ENCODE measurements around the gene YIPF4. TPM values are rescaled to one million over a fixed set of nuclear protein-coding genes. Genes with fewer than 3 reads are reported as not detected.
"Not testable (repeated sequence)": the region's sequence is repeated elsewhere in the genome, so short reads cannot be mapped to it uniquely, and the experiment has no call there.

YIPF4 gene
- total RNA-seq, 1 experiment from 2014 or later, result 42.4 TPM

DNA sequence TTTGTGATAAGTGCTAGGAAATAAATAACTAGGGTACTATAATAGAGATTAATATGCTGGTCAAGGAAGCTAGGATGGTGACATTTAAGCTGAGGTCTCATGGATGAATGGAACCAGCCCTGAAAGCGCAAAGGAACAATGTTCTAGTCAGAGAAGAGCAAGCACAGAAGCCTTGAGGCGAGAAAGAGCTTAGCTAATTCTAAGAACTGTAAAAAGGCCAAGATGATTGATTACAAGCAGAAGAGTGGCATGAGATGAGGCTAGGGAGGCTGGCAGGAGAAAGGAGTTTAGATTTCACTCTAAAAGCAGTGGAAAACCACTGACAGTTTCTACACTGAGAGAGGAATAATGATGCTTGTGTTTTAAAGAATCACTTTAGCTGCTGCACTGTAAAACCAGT lies 3.4 kb upstream of the YIPF4 start:
- BruUV-seq (replicated peaks), result no TSS peak

DNA sequence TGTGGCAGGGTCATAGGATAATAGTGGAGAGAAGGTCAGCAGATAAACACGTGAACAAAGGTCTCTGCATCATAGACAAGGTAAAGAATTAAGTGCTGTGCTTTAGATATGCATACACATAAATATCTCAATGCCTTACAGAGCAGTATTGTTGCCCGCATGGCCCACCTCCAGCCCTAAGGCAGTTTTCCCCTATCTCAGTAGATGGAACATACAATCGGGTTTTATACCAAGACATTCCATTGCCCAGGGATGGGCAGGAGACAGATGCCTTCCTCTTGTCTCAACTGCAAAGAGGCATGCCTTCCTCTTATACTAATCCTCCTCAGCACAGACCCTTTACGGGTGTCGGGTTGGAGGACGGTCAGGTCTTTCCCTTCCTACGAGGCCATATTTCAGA lies 1.9 kb upstream of the YIPF4 start:
- peaks cover 29% of the 10 kb centered on the region for H3K79me2 ChIP-seq (ENCODE audit: low read depth)
- H3K4me3 ChIP-seq; H2AFZ ChIP-seq; CTCF ChIA-PET; intact Hi-C loops (cut with micrococcal nuclease; ENCODE audit: unreplicated experiment); H3K9me3 ChIP-seq (ENCODE audit: insufficient read depth, low read depth); POLR2A ChIA-PET (ENCODE audit: unreplicated experiment); H3K27ac ChIP-seq; H3F3A ChIP-seq (ENCODE audit: insufficient read depth, low read depth); H3K27me3 ChIP-seq (ENCODE audit: insufficient read depth, low read depth); H3K4me1 ChIP-seq (replicated peaks; ENCODE audit: insufficient read depth); H3K36me3 ChIP-seq (ENCODE audit: low read depth); BruUV-seq (replicated peaks); H3K9me2 ChIP-seq (ENCODE audit: insufficient read depth); H3K4me2 ChIP-seq; DNase-seq; H4K20me1 ChIP-seq (ENCODE audit: insufficient read depth): not testable (repeated sequence)

More for the DNA sequence above, 3.4 kb upstream of the YIPF4 start:
- no peak overlapping the region for H3K4me2 ChIP-seq
- H3K36me3 ChIP-seq (ENCODE audit: low read depth), result no peaks in the 10 kb centered on the region
- no peak overlapping the region for H3K27ac ChIP-seq
- peaks cover 15% of the 10 kb centered on the region for H3K79me2 ChIP-seq (ENCODE audit: low read depth)
- H4K20me1 ChIP-seq (ENCODE audit: insufficient read depth), result no peaks in the 10 kb centered on the region
- DNase-seq, result no peak
- no peak for TF ChIP-seq EZH2 (IDR thresholded peaks at IDR 0.05; ENCODE audit: low read depth)
- TF ChIP-seq, protein P1, sequence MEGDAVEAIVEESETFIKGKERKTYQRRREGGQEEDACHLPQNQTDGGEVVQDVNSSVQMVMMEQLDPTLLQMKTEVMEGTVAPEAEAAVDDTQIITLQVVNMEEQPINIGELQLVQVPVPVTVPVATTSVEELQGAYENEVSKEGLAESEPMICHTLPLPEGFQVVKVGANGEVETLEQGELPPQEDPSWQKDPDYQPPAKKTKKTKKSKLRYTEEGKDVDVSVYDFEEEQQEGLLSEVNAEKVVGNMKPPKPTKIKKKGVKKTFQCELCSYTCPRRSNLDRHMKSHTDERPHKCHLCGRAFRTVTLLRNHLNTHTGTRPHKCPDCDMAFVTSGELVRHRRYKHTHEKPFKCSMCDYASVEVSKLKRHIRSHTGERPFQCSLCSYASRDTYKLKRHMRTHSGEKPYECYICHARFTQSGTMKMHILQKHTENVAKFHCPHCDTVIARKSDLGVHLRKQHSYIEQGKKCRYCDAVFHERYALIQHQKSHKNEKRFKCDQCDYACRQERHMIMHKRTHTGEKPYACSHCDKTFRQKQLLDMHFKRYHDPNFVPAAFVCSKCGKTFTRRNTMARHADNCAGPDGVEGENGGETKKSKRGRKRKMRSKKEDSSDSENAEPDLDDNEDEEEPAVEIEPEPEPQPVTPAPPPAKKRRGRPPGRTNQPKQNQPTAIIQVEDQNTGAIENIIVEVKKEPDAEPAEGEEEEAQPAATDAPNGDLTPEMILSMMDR (conservative IDR thresholded peaks at IDR 0.05), result no peak
- no peaks in the 10 kb centered on the region for H3K9me3 ChIP-seq (ENCODE audit: insufficient read depth, low read depth)
- H2AFZ ChIP-seq, result no peak overlapping the region
- ChIA-PET POLR2A (ENCODE audit: unreplicated experiment) (no interaction called here), CTCF (no interaction called here)
- H3F3A ChIP-seq (ENCODE audit: insufficient read depth, low read depth), result no peaks in the 10 kb centered on the region
- peaks cover 6% of the 10 kb centered on the region for H3K4me1 ChIP-seq (replicated peaks; ENCODE audit: insufficient read depth)
- intact Hi-C loops (cut with micrococcal nuclease; ENCODE audit: unreplicated experiment), result no loop called here
- H3K4me3 ChIP-seq, result no peak overlapping the region
- H3K9me2 ChIP-seq (ENCODE audit: insufficient read depth), result no peaks in the 10 kb centered on the region
- H3K27me3 ChIP-seq (ENCODE audit: insufficient read depth, low read depth), result no peaks in the 10 kb centered on the region

DNA sequence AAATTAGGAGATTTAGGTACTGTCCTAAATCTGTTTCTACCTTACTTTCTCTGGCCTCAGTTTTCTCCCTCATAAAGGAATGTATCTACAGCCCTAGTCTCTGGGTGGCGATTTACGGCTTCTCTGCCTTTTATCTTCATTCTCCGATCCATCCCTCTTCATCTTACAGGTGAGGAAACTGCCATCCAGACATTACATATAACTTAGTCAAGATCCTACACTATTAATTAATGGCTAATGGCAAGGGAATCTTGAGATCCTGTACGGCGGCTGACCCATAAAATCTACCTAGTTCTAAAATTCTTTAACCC lies 386 bp upstream of the YIPF4 start:
- intact Hi-C loops (cut with micrococcal nuclease; ENCODE audit: unreplicated experiment), result no loop called here
- BruUV-seq (replicated peaks), result no TSS peak
- Histone ChIP-seq H3F3A (ENCODE audit: insufficient read depth, low read depth) (no peaks in the 10 kb centered on the region), H3K9me2 (ENCODE audit: insufficient read depth) (no peaks in the 10 kb centered on the region), H3K4me2 (peak overlapping the region; percentile 89), H2AFZ (peak overlapping the region; percentile 91), H3K36me3 (ENCODE audit: low read depth) (0 out of 2 replicates have a peak, but pooled peaks cover 3% of the 10 kb centered on the region), H4K20me1 (ENCODE audit: insufficient read depth) (no peaks in the 10 kb centered on the region), H3K9me3 (ENCODE audit: insufficient read depth, low read depth) (no peaks in the 10 kb centered on the region), H3K79me2 (ENCODE audit: low read depth) (peaks cover 44% of the 10 kb centered on the region), H3K4me3 (peak overlapping the region; percentile 93), H3K27ac (peak overlapping the region; percentile 69), H3K4me1 (replicated peaks; ENCODE audit: insufficient read depth) (peaks cover 6% of the 10 kb centered on the region), H3K27me3 (ENCODE audit: insufficient read depth, low read depth) (no peaks in the 10 kb centered on the region)
- ChIA-PET POLR2A (ENCODE audit: unreplicated experiment) (no interaction called here), CTCF (no interaction called here)
- TF ChIP-seq, protein P1 (conservative IDR thresholded peaks at IDR 0.05), result no peak
- TF ChIP-seq EZH2 (IDR thresholded peaks at IDR 0.05; ENCODE audit: low read depth), result no peak
- no peak for DNase-seq

DNA sequence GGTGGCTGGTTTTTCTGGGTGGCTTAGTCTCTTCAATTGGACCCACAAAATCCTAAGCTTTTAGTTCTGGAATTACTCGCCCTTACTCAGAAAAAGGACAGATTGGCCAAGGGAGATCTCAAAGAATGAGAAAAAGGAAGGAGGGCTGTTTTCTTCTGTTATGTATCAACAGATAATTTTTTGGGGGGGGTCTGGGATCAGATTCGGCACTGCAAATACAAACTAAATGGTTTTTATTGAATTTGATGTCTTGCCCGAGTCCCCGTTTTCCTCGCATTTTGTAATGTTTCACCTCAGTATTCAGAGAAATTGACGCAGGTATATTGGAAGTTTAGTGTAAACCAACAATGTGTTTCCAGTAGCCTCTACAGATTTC lies 762 bp downstream of the YIPF4 start:
- POLR2A ChIA-PET (ENCODE audit: unreplicated experiment), result interaction anchor here (0.6 to 0.7 kb wide), 3 partner anchors 21 to 1498 kb away, joined by 3 to 12 read pairs (median 6); no protein-coding TSS in a partner anchor
- intact Hi-C loops (cut with micrococcal nuclease; ENCODE audit: unreplicated experiment), result no loop called here
- H3K36me3 ChIP-seq (ENCODE audit: low read depth), result 0 out of 2 replicates have a peak, but pooled peaks cover 6% of the 10 kb centered on the region

More for the DNA sequence above, 762 bp downstream of the YIPF4 start:
- no peaks in the 10 kb centered on the region for H3F3A ChIP-seq (ENCODE audit: insufficient read depth, low read depth)
- peak overlapping the region; percentile 93 for H3K4me3 ChIP-seq
- no peak for DNase-seq
- peaks cover 51% of the 10 kb centered on the region for H3K79me2 ChIP-seq (ENCODE audit: low read depth)
- no peaks in the 10 kb centered on the region for H3K27me3 ChIP-seq (ENCODE audit: insufficient read depth, low read depth)
- peak overlapping the region; percentile 89 for H3K4me2 ChIP-seq
- no peaks in the 10 kb centered on the region for H3K9me2 ChIP-seq (ENCODE audit: insufficient read depth)
- no peak overlapping the region for H3K27ac ChIP-seq
- no peaks in the 10 kb centered on the region for H3K9me3 ChIP-seq (ENCODE audit: insufficient read depth, low read depth)
- CTCF ChIA-PET, result no interaction called here
- TF ChIP-seq EZH2 (IDR thresholded peaks at IDR 0.05; ENCODE audit: low read depth), result no peak
- TF ChIP-seq, protein P1 (conservative IDR thresholded peaks at IDR 0.05), result no peak
- peak overlapping the region; percentile 91 for H2AFZ ChIP-seq
- BruUV-seq (replicated peaks), result TSS peak; percentile 31
- peaks cover 6% of the 10 kb centered on the region for H3K4me1 ChIP-seq (replicated peaks; ENCODE audit: insufficient read depth)
- no peaks in the 10 kb centered on the region for H4K20me1 ChIP-seq (ENCODE audit: insufficient read depth)

Measured in PC-9 (cell line).